Measurements from ENCODE around the gene ALDH1A2.

DNA sequence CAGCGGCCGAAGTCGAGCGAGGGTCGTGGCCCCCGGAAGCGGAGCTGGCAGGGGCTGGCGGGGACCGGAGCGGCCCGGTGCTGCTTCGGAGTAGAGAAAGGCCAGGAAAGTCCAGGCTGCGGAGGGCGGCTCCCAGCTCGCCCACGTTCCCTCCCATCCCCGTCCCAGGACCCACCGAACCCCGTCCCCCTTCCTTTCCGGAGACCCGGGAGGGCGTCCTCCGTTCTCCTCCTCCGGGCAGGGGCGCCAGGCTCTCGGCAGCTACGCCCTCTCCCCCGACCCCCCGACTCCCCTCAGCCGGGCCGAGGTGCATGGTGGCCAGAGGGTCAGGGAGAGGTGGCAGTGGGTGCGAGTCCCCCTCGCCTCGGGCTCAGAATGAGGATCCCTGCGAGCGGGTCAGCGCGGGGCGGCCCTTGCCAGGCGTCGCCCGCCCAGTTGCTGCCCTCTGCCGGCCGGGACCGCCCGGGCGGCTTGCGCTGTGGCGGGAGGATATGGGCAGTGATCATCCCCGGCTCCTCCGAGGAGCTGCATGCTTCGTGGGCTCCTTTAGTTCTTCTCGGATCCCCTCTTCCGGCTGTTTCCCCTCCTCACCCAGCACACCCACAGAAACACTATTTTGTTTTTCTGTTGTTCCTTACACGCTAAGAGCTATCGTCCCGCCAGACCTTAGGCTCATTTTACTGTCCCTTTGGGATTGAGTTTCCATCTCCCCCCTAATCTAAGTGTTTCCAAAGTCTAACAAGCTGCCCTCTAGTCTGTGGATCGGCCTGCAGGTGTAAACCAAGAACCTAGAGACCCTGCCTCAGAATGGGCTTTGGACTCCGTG, 744 bp upstream of the ALDH1A2 start:
- TF ChIP-seq, protein P1, sequence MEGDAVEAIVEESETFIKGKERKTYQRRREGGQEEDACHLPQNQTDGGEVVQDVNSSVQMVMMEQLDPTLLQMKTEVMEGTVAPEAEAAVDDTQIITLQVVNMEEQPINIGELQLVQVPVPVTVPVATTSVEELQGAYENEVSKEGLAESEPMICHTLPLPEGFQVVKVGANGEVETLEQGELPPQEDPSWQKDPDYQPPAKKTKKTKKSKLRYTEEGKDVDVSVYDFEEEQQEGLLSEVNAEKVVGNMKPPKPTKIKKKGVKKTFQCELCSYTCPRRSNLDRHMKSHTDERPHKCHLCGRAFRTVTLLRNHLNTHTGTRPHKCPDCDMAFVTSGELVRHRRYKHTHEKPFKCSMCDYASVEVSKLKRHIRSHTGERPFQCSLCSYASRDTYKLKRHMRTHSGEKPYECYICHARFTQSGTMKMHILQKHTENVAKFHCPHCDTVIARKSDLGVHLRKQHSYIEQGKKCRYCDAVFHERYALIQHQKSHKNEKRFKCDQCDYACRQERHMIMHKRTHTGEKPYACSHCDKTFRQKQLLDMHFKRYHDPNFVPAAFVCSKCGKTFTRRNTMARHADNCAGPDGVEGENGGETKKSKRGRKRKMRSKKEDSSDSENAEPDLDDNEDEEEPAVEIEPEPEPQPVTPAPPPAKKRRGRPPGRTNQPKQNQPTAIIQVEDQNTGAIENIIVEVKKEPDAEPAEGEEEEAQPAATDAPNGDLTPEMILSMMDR (IDR thresholded peaks at IDR 0.05), result peak; percentile 51 to 84 (median 59)
- TF ChIP-seq POLR2A (IDR thresholded peaks at IDR 0.05), result no peak

All from adrenal gland (tissue), 5 donors.